Activated CD4-positive, alpha-beta T cell treated with anti-CD3 and anti-CD28 coated beads, Interleukin-2, amount 10 ng/mL, durations not matched to agents 24 days and 14 days (primary cell): Measurements from ENCODE around the gene IRX3. TPM values are rescaled to one million over a fixed set of nuclear protein-coding genes. Genes with fewer than 3 reads are reported as not detected.

ENCODE experiments used
- DNase-seq: peaks from one replicate; pipeline ENCODE4 v3.0.0; 2022
- H3K27ac Mint-ChIP-seq: one replicate; pipeline ENCODE4 v1.8.0; 2022; ENCODE audit warnings: mild to moderate bottlenecking, mixed read lengths
- H3K27me3 Mint-ChIP-seq: one replicate; pipeline ENCODE4 v1.8.0; 2022; ENCODE audit warnings: mixed read lengths
- H3K36me3 Mint-ChIP-seq: one replicate; pipeline ENCODE4 v1.8.0; 2022; ENCODE audit warnings: low read depth, mild to moderate bottlenecking, mixed read lengths
- H3K4me1 Mint-ChIP-seq: one replicate; pipeline ENCODE4 v1.8.0; 2021; ENCODE audit warnings: mixed read lengths
- H3K4me3 Mint-ChIP-seq: one replicate; pipeline ENCODE4 v1.8.0; 2022; ENCODE audit warnings: mild to moderate bottlenecking, moderate library complexity, mixed read lengths
- H3K9me3 Mint-ChIP-seq: one replicate; pipeline ENCODE4 v1.8.0; 2021; ENCODE audit warnings: mixed read lengths
- intact Hi-C: fragments of 100-400 bp; cut with micrococcal nuclease; formaldehyde crosslinking; loops from one replicate; pipeline ENCODE4 v1.15.1; 2023
- total RNA-seq: library from RNA; stranded (reverse); gene quantifications from 2 replicates; pipeline ENCODE4 v1.2.3, GENCODE V29; 2022

IRX3 gene
- total RNA-seq, 1 donor from 2014 or later, result 1.4 TPM

GRCh38 chr16:54287131-54288029 is 793 bp upstream of the IRX3 start:
- Mint-ChIP-seq H3K27ac (no peak overlapping the region), H3K36me3 (peaks cover 16% of the 10 kb centered on the region), H3K27me3 (peaks cover 74% of the 10 kb centered on the region), H3K4me3 (peak overlapping the region; percentile 65), H3K9me3 (peaks cover 10% of the 10 kb centered on the region), H3K4me1 (peaks cover 21% of the 10 kb centered on the region)
- no peak for DNase-seq
- intact Hi-C loops, result loop anchor here (2.0 to 10.0 kb wide), 5 partner anchors 343 to 1227 kb away; partner anchors contain the start of genes IRX5 and IRX6

DNA sequence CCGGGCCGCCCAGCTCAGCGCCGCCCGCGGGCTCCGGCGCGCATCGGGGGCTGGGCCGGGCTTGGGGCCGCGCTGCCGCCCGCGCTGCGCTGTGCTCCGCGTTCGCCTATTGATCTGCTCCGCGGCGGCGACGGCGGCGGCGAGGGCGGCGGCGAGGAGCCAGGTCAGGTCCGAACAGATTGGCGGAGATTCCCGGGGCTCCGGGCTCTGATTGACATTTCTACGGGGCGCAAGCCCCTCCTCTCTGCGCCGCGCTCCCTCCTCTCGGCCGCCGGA is 559 bp downstream of the IRX3 start:
- DNase-seq, result peak; percentile 66
- peaks cover 75% of the 10 kb centered on the region for H3K27me3 Mint-ChIP-seq

DNA sequence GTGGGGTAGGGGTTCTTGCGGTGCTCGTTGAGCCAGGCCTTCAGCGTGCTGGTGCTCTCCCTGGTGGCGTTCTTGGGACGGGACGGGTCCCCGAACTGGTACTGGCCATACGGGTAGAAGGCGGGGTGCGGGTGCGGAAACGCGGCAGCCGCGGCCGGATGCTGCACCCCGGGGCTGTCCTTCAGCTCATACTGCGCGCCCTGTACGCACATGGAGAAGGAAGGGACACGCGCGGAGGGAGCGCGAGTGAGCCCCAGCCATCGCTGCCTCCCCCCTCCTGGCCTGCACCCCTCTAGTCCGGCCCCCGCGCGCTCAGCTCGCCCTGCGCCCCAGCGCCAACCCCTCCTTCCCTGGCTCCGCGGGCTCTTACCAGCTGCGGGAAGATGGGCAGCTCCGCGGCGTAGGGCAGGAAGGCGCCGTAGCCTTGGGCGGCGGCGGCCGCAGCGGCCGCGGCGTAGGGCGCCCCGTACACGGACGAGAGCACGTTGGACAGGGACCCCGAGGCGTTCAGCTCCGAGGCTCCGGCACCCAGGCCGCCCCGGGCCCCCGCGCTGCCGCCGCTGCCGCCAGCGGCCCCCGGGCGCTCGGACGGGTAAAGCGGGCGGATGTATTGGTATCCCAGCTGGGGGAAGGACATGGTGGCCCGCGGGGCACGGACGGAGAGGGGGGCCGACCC is 1.0 kb downstream of the IRX3 start:
- intact Hi-C loops, result loop anchor here (2.0 to 10.0 kb wide), 5 partner anchors 341 to 1229 kb away; partner anchors contain the start of genes IRX5 and IRX6
- peaks cover 10% of the 10 kb centered on the region for H3K9me3 Mint-ChIP-seq
- peaks cover 25% of the 10 kb centered on the region for H3K4me1 Mint-ChIP-seq
- H3K27ac Mint-ChIP-seq, result peak overlapping the region; percentile 77
- peak; percentile 74 for DNase-seq
- peak overlapping the region; percentile 77 for H3K4me3 Mint-ChIP-seq
- H3K27me3 Mint-ChIP-seq, result peaks cover 75% of the 10 kb centered on the region
- peaks cover 13% of the 10 kb centered on the region for H3K36me3 Mint-ChIP-seq

More for the DNA sequence above, 559 bp downstream of the IRX3 start:
- Mint-ChIP-seq H3K4me1 (peaks cover 25% of the 10 kb centered on the region), H3K9me3 (peaks cover 10% of the 10 kb centered on the region), H3K4me3 (peak overlapping the region; percentile 89), H3K27ac (peak overlapping the region; percentile 79), H3K36me3 (peaks cover 16% of the 10 kb centered on the region)
- intact Hi-C loops, result loop anchor here (2.0 to 10.0 kb wide), 5 partner anchors 341 to 1229 kb away; partner anchors contain the start of genes IRX5 and IRX6

- H3K9me3 Mint-ChIP-seq, result peaks cover 10% of the 10 kb centered on the region
- no peak for DNase-seq
- H3K4me3 Mint-ChIP-seq, result peak overlapping the region; percentile 77
- peaks cover 11% of the 10 kb centered on the region for H3K36me3 Mint-ChIP-seq
- peaks cover 25% of the 10 kb centered on the region for H3K4me1 Mint-ChIP-seq
- intact Hi-C loops, result loop anchor here (5.0 to 10.0 kb wide), 4 partner anchors 340 to 1230 kb away; partner anchors contain the start of gene IRX6
- peak overlapping the region; percentile 77 for H3K27ac Mint-ChIP-seq
- peaks cover 77% of the 10 kb centered on the region for H3K27me3 Mint-ChIP-seq
Observed at GRCh38 chr16:54284931-54285413, 1.6 kb downstream of the IRX3 start.

GRCh38 chr16:54284319-54284930 is 2.2 kb downstream of the IRX3 start:
- Mint-ChIP-seq H3K4me1 (peaks cover 22% of the 10 kb centered on the region), H3K9me3 (peaks cover 6% of the 10 kb centered on the region), H3K27ac (no peak overlapping the region), H3K36me3 (peaks cover 11% of the 10 kb centered on the region), H3K4me3 (peak overlapping the region; percentile 77), H3K27me3 (peaks cover 77% of the 10 kb centered on the region)
- intact Hi-C loops, result loop anchor here (10.0 kb wide), 3 partner anchors 340 to 1230 kb away; partner anchors contain the start of gene IRX6
- peak; percentile 59 for DNase-seq

DNA sequence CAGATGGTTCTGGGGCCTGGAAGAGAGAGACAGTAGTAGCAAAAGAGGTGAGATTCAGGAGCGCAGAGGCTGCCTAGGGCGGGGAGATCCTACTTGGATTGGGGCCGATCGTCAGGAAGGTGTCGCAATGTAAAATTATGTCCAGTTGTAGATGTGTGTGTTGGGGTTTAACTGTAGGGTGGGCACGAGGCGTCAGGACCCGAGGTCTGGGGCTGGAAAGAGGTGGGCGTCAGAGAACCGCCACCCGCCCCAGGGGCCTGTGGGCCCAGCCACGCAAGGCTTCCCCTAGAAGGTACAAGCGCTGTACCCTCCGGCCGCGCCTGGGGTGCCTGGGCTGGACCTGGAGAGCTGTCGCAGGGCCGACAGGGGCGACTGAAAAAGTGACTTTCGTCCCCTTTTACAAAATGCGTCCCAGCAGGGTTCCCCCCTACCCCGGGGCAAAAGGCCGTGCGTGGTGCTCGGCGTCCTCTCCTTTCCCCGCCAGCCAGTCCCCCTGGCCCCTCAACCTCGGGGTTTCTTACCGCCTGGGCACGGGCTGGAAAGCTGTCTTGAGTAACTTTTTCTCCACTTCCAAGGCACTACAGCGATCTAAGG is 2.8 kb downstream of the IRX3 start:
- peak overlapping the region; percentile 19 for H3K4me3 Mint-ChIP-seq

GRCh38 chr16:54282928-54283724 is 3.5 kb downstream of the IRX3 start:
- Mint-ChIP-seq H3K36me3 (peaks cover 7% of the 10 kb centered on the region), H3K9me3 (peaks cover 3% of the 10 kb centered on the region), H3K27me3 (peaks cover 67% of the 10 kb centered on the region), H3K27ac (peak overlapping the region; percentile 39), H3K4me1 (peaks cover 23% of the 10 kb centered on the region), H3K4me3 (peak overlapping the region; percentile 37)
- DNase-seq, result no peak
- intact Hi-C loops, result loop anchor here (2.0 to 10.0 kb wide), 4 partner anchors 338 to 1232 kb away; partner anchors contain the start of gene IRX6

More for the DNA sequence above, 2.8 kb downstream of the IRX3 start:
- peak; percentile 58 for DNase-seq
- Mint-ChIP-seq H3K27me3 (peaks cover 72% of the 10 kb centered on the region), H3K9me3 (peaks cover 6% of the 10 kb centered on the region), H3K27ac (peak overlapping the region; percentile 39), H3K4me1 (peaks cover 22% of the 10 kb centered on the region), H3K36me3 (peaks cover 11% of the 10 kb centered on the region)
- intact Hi-C loops, result loop anchor here (2.0 to 10.0 kb wide), 4 partner anchors 339 to 1231 kb away; partner anchors contain the start of gene IRX6

GRCh38 chr16:54282202-54282927 is 4.2 kb downstream of the IRX3 start:
- Mint-ChIP-seq H3K9me3 (peaks cover 3% of the 10 kb centered on the region), H3K27ac (no peak overlapping the region), H3K4me1 (peaks cover 25% of the 10 kb centered on the region), H3K36me3 (peaks cover 7% of the 10 kb centered on the region), H3K4me3 (peak overlapping the region; percentile 31), H3K27me3 (peaks cover 61% of the 10 kb centered on the region)
- intact Hi-C loops, result loop anchor here (2.0 to 10.0 kb wide), 4 partner anchors 338 to 1232 kb away; partner anchors contain the start of gene IRX6
- peak; percentile 73 for DNase-seq

DNA sequence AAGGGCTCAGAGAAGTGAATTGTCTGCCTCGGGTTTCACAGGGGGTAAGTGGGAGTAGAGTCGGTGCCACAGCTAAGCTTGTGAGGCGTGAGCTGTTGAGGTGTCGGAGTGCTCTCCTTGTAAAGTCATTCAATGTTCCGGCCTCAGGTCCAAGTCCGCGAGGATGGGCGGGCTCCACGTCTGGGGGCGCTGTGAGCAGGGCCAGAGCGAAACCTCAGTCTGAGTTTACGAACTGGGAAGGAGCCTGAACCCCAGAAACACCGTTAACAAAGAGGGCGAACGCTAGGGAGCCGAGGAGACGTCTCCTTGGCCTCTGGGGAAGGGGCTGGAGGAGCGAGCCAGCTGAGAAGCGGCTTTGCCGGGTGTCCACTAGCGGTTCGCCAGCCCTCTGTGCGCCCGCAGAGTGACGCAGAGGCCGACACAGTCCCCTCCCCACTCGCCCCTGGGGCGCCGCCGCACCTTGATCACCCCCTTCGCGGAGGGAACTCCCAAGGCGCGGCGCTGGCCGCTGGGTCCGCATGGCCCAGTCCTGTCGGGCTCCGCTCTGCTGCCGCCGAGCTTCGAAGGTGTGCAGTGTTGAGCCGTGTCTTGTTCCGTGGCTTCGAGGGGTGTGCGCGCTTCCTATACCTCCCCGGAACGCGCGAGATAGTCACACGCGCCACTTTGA is 4.9 kb downstream of the IRX3 start:
- Mint-ChIP-seq H3K36me3 (peaks cover 7% of the 10 kb centered on the region), H3K27ac (no peak overlapping the region), H3K4me3 (peak overlapping the region; percentile 31), H3K9me3 (peaks cover 3% of the 10 kb centered on the region), H3K27me3 (peaks cover 58% of the 10 kb centered on the region), H3K4me1 (peaks cover 25% of the 10 kb centered on the region)
- intact Hi-C loops, result loop anchor here (2.0 to 10.0 kb wide), 4 partner anchors 337 to 1233 kb away; partner anchors contain the start of gene IRX6
- DNase-seq, result no peak

GRCh38 chr16:54280751-54281150 is 5.8 kb downstream of the IRX3 start:
- Mint-ChIP-seq H3K27ac (no peak overlapping the region), H3K27me3 (peaks cover 52% of the 10 kb centered on the region), H3K4me1 (peaks cover 20% of the 10 kb centered on the region), H3K4me3 (no peak overlapping the region), H3K36me3 (peaks cover 4% of the 10 kb centered on the region), H3K9me3 (no peaks in the 10 kb centered on the region)
- no peak for DNase-seq
- intact Hi-C loops, result loop anchor here (10.0 kb wide), 3 partner anchors 336 to 1234 kb away; partner anchors contain the start of gene IRX6

DNA sequence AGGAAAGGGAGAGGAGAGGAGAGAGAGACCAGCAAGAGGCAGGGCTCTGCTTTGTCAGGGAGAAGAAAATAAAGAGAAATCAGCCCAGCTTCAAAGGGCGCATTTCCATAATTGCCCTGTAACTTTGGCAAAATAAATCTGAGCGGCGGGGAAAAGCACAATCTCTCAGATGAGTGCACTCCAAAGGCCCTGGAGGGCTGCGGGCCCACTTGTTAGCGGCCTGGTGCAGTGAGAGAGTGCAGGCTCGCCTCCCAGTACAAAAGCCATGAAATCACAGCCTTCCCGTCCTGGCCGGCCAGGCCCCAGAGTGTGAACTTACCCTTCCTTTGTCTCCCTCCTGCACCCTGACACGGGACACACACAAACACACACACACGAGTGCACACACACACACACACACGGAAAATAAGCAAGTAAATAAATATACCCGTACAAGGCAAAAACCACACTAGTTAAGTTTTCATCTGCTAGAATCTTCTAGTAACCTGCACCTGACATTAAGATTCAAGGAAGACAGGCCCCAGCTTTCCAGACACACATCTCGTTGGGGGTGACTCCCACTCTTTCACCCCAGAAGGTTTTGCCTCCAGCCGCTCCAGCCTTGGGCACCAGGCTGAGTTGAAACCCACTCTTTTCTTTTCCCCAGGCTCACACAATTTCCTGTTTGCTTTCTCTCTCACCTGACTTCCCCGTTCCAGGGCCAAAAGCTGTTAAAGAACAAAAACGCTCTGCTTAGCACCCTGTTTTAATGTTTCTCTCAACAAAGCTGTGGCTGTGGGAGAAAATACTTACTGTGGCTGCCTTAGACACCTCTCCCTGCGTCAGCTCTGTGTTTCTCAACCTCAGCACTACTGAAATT is 8.5 kb downstream of the IRX3 start:
- Mint-ChIP-seq H3K36me3 (peaks cover 1% of the 10 kb centered on the region), H3K4me1 (peaks cover 14% of the 10 kb centered on the region), H3K9me3 (no peaks in the 10 kb centered on the region), H3K4me3 (no peak overlapping the region), H3K27ac (no peak overlapping the region), H3K27me3 (peaks cover 34% of the 10 kb centered on the region)
- intact Hi-C loops, result no loop called here
- DNase-seq, result no peak
